GM19035 (cell line): ENCODE measurements around the gene ZDHHC4.
"Not testable (repeated sequence)": the region's sequence is repeated elsewhere in the genome, so short reads cannot be mapped to it uniquely, and the experiment has no call there.

ENCODE experiments used
- ATAC-seq: cut with Tn5 transposase; IDR thresholded peaks from one replicate; pipeline ENCODE4 v1.9.1; 2021; ENCODE audit not compliant: unreplicated experiment

ZDHHC4 gene

GRCh38 chr7:6631605-6632004 is 54.4 kb downstream of the ZDHHC4 start:
- no peak for ATAC-seq

GRCh38 chr7:6634021-6634420 is 56.8 kb downstream of the ZDHHC4 start:
- no peak for ATAC-seq

- ATAC-seq: not testable (repeated sequence)
Measured at GRCh38 chr7:6634971-6635370, 57.7 kb downstream of the ZDHHC4 start.

GRCh38 chr7:6636741-6637543 is 59.7 kb downstream of the ZDHHC4 start, which contains the start of gene ZNF316:
TSS of gene ZNF316 (plus strand) at chr7:6637318. CDS start at chr7:6642410, 5,092 bp downstream.
- peak; percentile 75 for ATAC-seq

GRCh38 chr7:6637544-6638229 is 60.4 kb downstream of the ZDHHC4 start:
- ATAC-seq: peak; percentile 68
